Choroid plexus epithelial cell (primary cell): ENCODE results near the gene REELD1.

Experiments used
- DNase-seq: peaks from one replicate; pipeline ENCODE4 v3.0.0-alpha.2; 2010; ENCODE audit warnings: low read depth
- H3K4me3 ChIP-seq: 2 replicates; pipeline ENCODE4 v1.5.1; 2011; ENCODE audit warnings: low read depth, mild to moderate bottlenecking, control low read depth, low read length, moderate library complexity
- CTCF ChIP-seq: conservative IDR thresholded peaks from 2 replicates; pipeline ENCODE4 v1.5.1; 2011; ENCODE audit warnings: low read depth, mild to moderate bottlenecking, control low read depth, inconsistent platforms, low read length, moderate library complexity

Gene REELD1

DNA sequence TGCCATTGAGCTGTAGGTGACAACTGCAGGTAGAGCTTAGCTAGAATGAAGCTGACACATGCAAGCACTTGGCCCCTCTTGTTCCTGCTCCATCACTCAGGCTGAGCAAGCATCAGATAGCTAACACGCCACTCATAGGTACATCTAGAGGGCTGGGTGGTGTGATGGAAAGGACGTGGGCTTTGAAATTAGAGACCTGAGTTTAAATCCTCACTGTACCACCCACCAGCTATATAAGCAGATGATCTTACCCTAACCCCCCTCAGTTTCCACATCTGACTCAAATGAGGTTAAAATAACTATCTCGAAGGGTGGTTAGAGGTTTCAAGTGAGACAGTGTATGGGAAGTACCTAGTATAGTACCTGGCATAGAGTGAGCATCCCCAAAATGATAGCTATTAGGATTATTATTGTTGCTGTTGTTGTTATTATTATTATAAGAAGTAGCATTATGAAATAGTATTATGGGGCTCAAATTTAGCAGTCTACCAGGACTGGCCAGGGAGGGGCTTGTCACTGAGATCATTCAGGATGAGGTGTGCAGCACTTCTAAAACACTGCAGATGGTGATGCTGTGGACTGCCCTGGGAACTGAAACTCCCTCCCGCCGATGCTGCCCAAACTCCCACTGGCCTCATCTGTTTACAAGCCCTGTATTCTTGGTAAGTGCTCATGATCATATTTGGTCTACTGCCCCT lies 59.0 kb downstream of the REELD1 start:
- H3K4me3 ChIP-seq = no peak overlapping the region
- DNase-seq = no peak
- no peak for TF ChIP-seq CTCF

GRCh38 chr4:146274774-146275173 lies 60.4 kb downstream of the REELD1 start:
- H3K4me3 ChIP-seq = no peak overlapping the region
- no peak for DNase-seq
- no peak for TF ChIP-seq CTCF

DNA sequence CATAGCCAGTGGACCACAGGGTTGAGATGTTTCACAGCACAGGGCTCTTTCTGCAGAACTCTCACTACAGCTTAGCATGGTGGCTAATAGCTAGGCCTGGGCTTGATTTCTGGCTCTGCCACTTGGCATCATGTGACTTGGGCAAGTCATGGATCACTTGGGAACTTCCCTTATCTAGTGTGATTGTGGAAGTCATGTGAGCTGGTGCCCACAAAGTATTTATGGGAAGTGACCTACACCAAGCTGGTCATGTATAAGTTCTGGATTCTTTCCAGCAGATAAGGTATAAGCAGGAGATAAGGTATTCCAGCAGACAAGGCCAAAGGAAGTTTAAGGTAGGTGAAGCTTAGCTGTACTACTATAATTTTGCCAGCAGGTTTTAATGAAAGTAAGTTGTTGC lies 61.0 kb downstream of the REELD1 start:
- H3K4me3 ChIP-seq = no peak overlapping the region
- TF ChIP-seq CTCF = no peak
- no peak for DNase-seq

DNA sequence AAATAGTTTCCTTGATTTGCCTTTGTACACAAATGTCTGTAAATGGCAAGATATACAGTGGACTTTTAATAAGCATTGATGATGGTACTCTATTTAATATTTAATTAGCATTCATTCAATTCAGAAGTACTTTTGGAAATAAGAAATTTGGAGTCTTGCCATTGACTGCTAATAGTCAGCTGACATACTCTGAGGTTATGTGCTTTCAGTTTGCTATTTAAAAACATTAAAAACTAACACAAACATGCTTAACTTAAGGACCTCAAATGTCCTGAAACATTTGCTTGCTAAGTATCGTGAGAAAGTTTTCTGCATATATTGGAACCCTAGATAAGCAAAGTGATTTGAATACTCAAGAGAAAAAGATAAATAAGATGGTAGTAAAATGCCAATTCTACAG lies 64.6 kb downstream of the REELD1 start:
- peak; percentile 50 for DNase-seq
- H3K4me3 ChIP-seq = no peak overlapping the region
- TF ChIP-seq CTCF = no peak
